Panc1 (cell line): ENCODE measurements around the gene PDE3A. TPM values are rescaled to one million over a fixed set of nuclear protein-coding genes. Genes with fewer than 3 reads are reported as not detected.

Source experiments
- ATAC-seq: fragments of 200-7000 bp; cut with Tn5 transposase; 2 replicates; pipeline ENCODE4 v1.9.1; 2020; ENCODE audit warnings: mild to moderate bottlenecking, moderate library complexity
- BruUV-seq: library from RNA; stranded (reverse); fragments of 400-500 nt; replicated peaks from 2 replicates; lab custom pipeline; 2021; lab: Mats Ljungman, UMichigan
- CTCF ChIA-PET: fragments of 300-600 bp; sonication (Branson Sonifier 250); formaldehyde crosslinking; loops from one replicate; lab custom pipeline; 2022; ENCODE audit warnings: antibody characterized with exemption; lab: Charles Lee
- POLR2A ChIA-PET: fragments of 300-600 bp; sonication (Branson Sonifier 250); formaldehyde crosslinking; loops from one replicate; lab custom pipeline; 2022; ENCODE audit warnings: antibody characterized with exemption; lab: Charles Lee
- DNase-seq: peaks from one replicate; pipeline ENCODE4 v3.0.0-alpha.2; 2010; ENCODE audit warnings: low read depth, low spot score
- H3K27ac ChIP-seq: 2 replicates; pipeline ENCODE4 v1.5.1; 2011; ENCODE audit warnings: mild to moderate bottlenecking, low read length, inconsistent platforms
- H3K27me3 ChIP-seq: fragments of 200-500 bp; sonication (Bioruptor generic); 2 replicates; pipeline ENCODE4 v1.6.0; 2014; ENCODE audit warnings: low read length, inconsistent platforms; ENCODE audit not compliant: control insufficient read depth, insufficient read depth
- H3K36me3 ChIP-seq: fragments of 200-500 bp; sonication (Bioruptor generic); 2 replicates; pipeline ENCODE4 v1.5.1; 2014; ENCODE audit warnings: inconsistent platforms, mild to moderate bottlenecking, low read length, moderate library complexity; ENCODE audit not compliant: control insufficient read depth, insufficient read depth
- H3K4me1 ChIP-seq: 2 replicates; pipeline ENCODE4 v1.5.1; 2011; ENCODE audit warnings: inconsistent platforms, mild to moderate bottlenecking, low read length, moderate library complexity; ENCODE audit not compliant: control insufficient read depth, insufficient read depth
- H3K4me3 ChIP-seq, 2 experiments: 2 replicates each; pipeline ENCODE4 v1.5.1; 2011 to 2012; ENCODE audit warnings: low read depth in 2 of 2, low read length in 2 of 2, mild to moderate bottlenecking in 2 of 2, inconsistent platforms in 1 of 2, moderate library complexity in 1 of 2
- H3K9me3 ChIP-seq: fragments of 200-500 bp; sonication (Bioruptor generic); 2 replicates; pipeline ENCODE4 v1.5.1; 2014; ENCODE audit warnings: low read depth, mild to moderate bottlenecking, inconsistent platforms, low read length, moderate library complexity; ENCODE audit not compliant: control insufficient read depth, insufficient read depth
- CTCF ChIP-seq: fragments of 450-650 bp; IDR thresholded peaks from 2 replicates; pipeline ENCODE4 v1.5.1; 2017; ENCODE audit warnings: mild to moderate bottlenecking
- POLR2AphosphoS5 ChIP-seq: IDR thresholded peaks from 2 replicates; pipeline ENCODE4 v1.6.1; 2012; ENCODE audit warnings: mild to moderate bottlenecking, low read depth, low read length, moderate library complexity
- REST ChIP-seq, 2 experiments: IDR thresholded peaks; 2 replicates each; pipeline ENCODE4 v1.6.1; 2011 to 2012; ENCODE audit warnings: low read depth in 2 of 2, control low read depth in 1 of 2, low read length in 1 of 2, mild to moderate bottlenecking in 1 of 2, moderate library complexity in 1 of 2; ENCODE audit not compliant: insufficient read depth in 1 of 2
- SIN3A ChIP-seq: IDR thresholded peaks from 2 replicates; pipeline ENCODE4 v1.6.1; 2012; ENCODE audit warnings: low read depth, mild to moderate bottlenecking, low read length, moderate library complexity, borderline replicate concordance; ENCODE audit not compliant: insufficient read depth
- TCF7L2 ChIP-seq: IDR thresholded peaks from 2 replicates; pipeline ENCODE4 v1.6.1; 2011; ENCODE audit warnings: mild to moderate bottlenecking, low read depth, low read length, inconsistent platforms
- in situ Hi-C: cut with HindIII; loops from 2 replicates; pipeline ENCODE4 v1.10.0; 2016; ENCODE audit warnings: low sequenced_read_pairs, low pct_unique_long_range_greater_than_20kb
- intact Hi-C: fragments of 100-400 bp; cut with micrococcal nuclease; formaldehyde crosslinking; loops from one replicate; pipeline ENCODE4 v1.10.0; 2022; ENCODE audit not compliant: unreplicated experiment
- total RNA-seq: library from RNA; stranded (reverse); gene quantifications from one replicate; pipeline ENCODE4 v1.2.1, GENCODE V29; 2021; ENCODE audit not compliant: unreplicated experiment

Gene PDE3A
- total RNA-seq, 1 experiment from 2014 or later, result 0.03 TPM

GRCh38 chr12:20681334-20681733 lies 313.0 kb downstream of the PDE3A start:
- H3K36me3 ChIP-seq, result no peaks in the 10 kb centered on the region
- in situ Hi-C loops, result no loop called here
- ChIA-PET POLR2A (no interaction called here), CTCF (no interaction called here)
- H3K4me1 ChIP-seq, result no peaks in the 10 kb centered on the region
- DNase-seq (no peak), ATAC-seq (no peak)
- intact Hi-C loops, result no loop called here
- H3K27ac ChIP-seq, result no peak overlapping the region
- no TSS peak for BruUV-seq
- no peaks in the 10 kb centered on the region for H3K27me3 ChIP-seq
- H3K4me3 ChIP-seq, result no peak overlapping the region
- no peaks in the 10 kb centered on the region for H3K9me3 ChIP-seq
- no peak for TF ChIP-seq POLR2AphosphoS5
- TF ChIP-seq TCF7L2, result no peak
- TF ChIP-seq CTCF, result no peak
- TF ChIP-seq REST (IDR thresholded peaks at IDR 0.05; ENCODE audit: insufficient read depth in 1 of 2, low read depth in 2 of 2, low read length in 1 of 2), result no peak
- TF ChIP-seq SIN3A, result no peak

- no TSS peak for BruUV-seq
- TF ChIP-seq REST (IDR thresholded peaks at IDR 0.05; ENCODE audit: insufficient read depth in 1 of 2, low read depth in 2 of 2, low read length in 1 of 2) (no peak), CTCF (no peak), SIN3A (no peak), POLR2AphosphoS5 (no peak), TCF7L2 (no peak)
- H3K4me3 ChIP-seq, result no peak within 1 kb of the TSS
- ATAC-seq (no peak), DNase-seq (no peak)
- H3K36me3 ChIP-seq, result no peaks in the 10 kb centered on the region
- no peaks in the 10 kb centered on the region for H3K27me3 ChIP-seq
- POLR2A ChIA-PET, result no interaction called here
- CTCF ChIA-PET, result no interaction called here
- H3K27ac ChIP-seq, result no peak within 1 kb of the TSS
- in situ Hi-C loops (no loop called here), intact Hi-C loops (no loop called here)
- no peaks in the 10 kb centered on the region for H3K4me1 ChIP-seq
- no peaks in the 10 kb centered on the region for H3K9me3 ChIP-seq
Measured at GRCh38 chr12:20695232-20695631, 326.9 kb downstream of the PDE3A start, which contains the start of gene SLCO1C1. TSS of gene SLCO1C1 (plus strand) at chr12:20695332. CDS start at chr12:20699577, 4,245 bp downstream.
